NCI-H524 (cell line): ENCODE results near the gene SH3PXD2B.

ENCODE experiments used
- DNase-seq, 2 experiments: peaks; one replicate each; lab custom pipeline; 2025; lab: John Stamatoyannopoulos, UW

Gene SH3PXD2B

GRCh38 chr5:172436879-172437369 is 17.4 kb downstream of the SH3PXD2B start:
- DNase-seq, result peak in 1 of 2 experiments; percentile 46

GRCh38 chr5:172436078-172436878 is 18.0 kb downstream of the SH3PXD2B start:
- no peak for DNase-seq

DNA sequence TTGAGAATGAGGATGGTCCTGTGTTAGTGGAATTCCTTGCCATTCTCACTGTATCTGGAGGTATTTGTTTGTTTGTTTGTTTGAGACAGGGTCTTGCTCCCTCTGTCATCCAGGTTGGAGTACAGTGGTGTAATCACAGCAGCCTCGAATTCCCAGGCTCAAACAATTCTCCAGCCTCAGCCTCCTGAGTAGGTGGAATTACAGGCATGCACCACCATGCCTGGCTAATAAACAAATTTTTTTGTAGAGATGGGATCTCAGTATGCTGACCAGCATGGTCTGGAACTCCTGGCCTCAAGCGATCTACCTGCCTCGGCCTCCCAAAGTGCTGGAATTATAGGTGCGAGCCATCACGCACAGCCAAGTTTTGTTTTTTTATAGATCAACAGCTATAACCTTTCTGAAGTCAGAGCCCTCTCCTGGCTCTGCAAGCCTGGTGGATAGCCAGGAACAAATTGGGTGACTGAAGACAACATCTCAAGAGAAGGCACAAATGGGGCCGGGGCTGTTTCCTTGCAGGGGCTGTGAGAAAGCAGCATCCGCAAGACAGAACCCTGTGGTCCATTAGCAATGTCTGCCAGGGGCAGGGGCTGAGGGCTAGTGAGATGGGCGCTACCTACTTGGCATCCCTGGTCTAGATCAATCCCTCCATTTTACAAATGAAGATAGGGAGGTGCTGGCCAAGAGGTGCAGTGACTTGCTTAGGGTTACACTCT is 18.8 kb downstream of the SH3PXD2B start:
- no peak for DNase-seq

GRCh38 chr5:172434251-172434650 is 20.1 kb downstream of the SH3PXD2B start:
- no peak for DNase-seq

- DNase-seq, result no peak
Observed at GRCh38 chr5:172433513-172433912, 20.8 kb downstream of the SH3PXD2B start.

DNA sequence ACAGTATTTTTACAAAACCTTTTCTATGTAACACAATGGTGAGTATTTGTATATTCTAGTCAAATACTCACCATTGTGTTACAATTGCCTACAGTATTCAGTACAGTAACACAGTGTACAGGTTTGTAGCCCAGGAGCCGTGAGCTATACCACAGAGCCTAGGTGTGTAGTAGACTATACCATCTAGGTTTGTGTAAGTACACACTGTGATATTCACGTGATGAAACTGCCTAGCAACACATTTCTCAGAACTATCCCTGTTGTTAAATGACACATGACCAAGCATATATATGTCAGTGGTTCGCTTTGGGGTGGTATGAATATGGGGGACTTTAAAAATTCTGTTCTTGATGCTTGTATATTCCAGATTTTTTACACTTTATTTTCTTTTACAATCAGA is 21.3 kb downstream of the SH3PXD2B start:
- no peak for DNase-seq

DNA sequence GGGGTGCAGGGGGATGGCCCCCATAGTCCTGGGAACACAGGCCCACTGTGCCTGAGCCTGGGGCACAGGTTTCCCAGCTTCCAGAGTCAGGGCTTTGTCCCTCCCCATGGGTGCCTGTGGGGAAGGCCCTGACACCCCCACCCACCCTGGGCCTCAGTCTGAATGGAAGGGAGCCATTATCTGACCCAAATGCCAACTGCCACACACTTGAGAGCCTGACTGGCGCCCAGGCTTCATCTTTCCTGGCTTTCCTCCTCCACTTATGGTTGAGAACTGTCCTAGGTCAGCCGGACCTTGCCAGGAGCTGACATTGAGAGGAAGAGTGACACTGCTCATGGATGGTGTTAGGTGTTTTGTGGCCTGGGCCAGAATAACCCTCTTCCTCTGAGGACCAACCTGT is 24.0 kb downstream of the SH3PXD2B start:
- DNase-seq, result no peak

DNA sequence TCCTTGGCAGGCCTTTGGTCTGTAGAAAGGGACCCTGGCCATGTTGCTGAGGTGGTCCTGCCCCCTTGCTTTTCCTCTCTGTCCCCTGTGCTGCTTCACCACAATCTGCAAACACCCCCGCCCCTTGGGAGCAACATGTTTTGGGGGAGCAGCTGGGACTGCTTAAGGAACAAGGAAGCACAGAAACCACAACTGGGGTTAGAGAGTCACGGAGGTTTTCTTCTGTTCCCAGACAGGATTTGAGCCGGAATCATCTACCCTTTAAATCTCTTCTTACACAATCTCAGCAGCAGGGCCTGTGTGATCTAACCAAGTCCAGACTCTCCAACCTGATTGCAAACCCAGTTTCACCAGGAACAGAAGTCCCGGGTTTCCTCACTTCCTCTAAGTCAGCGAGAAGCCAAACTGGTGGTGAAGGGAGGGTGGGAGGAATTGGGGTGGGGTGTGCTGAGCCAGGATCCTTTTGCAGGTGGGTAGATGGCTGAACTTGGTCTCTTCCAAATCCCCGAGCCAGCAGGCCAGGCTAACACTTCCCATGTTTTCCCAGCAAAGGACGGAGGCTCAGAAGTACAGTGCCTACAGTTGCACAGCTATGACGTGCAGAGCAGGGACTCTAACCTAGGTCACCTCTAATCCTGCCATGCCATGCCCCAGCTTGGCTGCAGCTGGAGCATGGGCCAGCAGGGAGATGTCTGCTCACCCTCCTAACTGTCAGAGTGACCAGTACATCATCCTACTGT is 25.0 kb downstream of the SH3PXD2B start:
- DNase-seq, result no peak

DNA sequence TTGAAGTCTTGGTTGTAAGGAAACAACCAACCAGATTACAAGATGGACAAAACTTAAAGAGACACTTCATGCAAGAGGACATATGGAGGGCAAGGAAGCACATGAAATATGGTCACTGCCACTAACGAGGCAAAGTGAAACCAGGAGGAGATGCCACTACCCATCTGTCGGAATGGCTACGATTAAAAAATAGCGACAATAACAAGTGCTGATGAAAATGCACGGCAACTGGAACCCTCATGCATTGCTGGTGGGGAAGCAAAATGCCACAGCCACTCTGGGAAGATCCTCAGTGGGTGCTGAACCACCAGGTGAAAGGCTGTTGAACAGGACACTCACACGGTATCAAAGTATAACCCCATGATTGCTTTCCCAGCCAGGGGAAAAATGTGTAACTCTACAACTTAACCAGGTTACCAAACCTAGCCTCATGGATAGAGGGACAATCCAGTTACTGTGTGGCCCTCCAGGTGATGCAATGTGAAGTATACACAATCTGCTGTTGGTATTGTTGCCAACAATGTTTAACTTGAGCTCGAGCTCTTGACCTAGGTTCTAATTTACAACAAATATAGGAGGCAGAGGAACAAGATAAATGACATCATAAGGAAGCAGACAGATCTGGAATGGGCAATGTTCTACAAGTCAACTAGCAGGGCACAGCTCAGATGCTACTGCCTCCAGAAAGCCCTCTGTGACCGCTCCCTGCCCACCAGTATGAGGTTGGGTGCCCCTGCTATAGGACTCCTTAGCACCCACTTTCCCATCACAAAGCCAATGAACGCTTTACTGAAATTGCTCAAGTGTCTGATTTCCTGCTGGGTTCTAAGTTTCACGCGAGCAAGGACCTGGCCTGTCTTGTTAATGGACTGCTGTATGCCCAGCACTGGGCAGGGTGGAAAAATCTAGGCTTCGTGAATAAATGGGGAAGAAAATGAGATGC is 25.8 kb downstream of the SH3PXD2B start:
- no peak for DNase-seq

DNA sequence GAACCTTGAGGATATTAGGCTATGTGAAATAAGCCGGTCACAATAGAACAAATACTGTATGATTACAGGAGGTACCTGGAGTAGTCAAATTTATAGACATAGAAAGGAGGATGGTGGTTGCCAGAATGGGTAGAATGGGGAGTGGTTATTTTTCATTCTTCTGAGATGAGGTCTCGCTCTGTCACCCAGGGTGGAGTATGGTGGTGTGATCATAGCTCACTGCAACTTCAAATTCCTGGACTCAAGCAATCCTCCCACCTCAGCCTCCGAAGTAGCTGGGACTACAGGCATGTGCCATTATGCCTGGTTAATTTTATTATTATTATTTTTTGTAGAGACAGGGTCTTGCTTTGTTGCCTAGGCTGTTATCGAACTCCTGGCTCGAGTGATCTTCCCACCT is 27.1 kb downstream of the SH3PXD2B start:
- DNase-seq, result no peak

DNA sequence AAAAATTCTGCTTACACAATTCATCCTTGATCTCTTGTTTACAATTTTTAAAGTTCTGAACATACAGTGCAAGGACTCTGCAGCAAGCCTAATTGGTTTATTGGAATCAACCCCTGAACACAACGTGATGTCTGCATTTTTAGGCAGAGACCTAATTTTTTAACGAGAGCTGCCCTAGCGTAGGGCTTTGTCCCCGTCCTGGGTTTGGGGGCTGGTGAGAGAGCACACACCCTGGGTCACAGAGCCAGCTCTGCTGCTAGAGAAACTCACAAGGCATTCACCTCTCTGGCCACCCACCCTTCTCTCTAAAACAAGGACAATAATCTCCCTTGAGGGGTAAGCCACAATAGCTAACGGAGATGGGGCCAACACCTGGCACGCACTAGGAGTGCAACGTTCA is 28.2 kb downstream of the SH3PXD2B start:
- no peak for DNase-seq

- DNase-seq, result no peak
Observed at GRCh38 chr5:172425402-172425801, 28.9 kb downstream of the SH3PXD2B start.

DNA sequence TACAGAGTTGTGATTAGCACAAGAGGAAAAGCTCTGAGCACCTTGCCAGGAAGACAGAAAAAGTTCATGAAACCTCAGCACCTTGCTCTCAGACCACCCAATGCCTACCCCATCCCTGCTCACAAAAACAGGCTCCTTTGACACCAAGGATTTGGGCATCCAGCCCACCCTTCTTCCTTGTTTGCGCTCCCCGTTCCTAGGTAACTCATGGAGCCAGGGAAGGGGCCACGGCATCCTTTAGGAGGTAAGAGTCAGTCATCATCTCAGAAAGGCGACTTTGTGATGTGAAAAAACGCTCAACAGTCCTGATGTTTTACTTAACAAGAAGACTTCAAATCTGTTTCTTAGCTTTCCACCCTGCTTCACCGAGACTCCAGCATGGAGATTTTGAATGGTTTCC is 29.5 kb downstream of the SH3PXD2B start:
- no peak for DNase-seq

- DNase-seq, result no peak
Observed at GRCh38 chr5:172424111-172424490, 30.2 kb downstream of the SH3PXD2B start.

- DNase-seq, result no peak
Observed at GRCh38 chr5:172423379-172424110, 30.8 kb downstream of the SH3PXD2B start.

GRCh38 chr5:172422255-172422654 is 32.1 kb downstream of the SH3PXD2B start:
- DNase-seq, result no peak

DNA sequence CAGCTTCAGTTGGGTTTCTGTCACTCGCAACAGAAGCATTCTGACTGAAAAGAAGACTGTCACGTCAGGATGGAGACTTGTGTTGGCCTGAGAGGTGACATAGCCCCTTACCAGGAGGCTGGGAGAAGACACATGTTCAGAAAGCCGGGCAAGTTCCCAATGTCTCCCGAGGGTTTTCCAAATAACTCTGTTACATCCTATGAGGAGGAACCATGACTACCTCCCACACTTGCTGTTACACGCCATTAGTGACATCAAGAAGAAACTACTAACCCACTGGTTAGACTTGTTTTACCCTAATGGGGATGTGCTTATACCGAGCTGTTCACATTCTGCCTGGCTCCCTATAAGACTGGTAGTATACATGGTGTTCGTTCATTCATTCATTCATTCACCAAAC is 33.3 kb downstream of the SH3PXD2B start:
- DNase-seq, result no peak

DNA sequence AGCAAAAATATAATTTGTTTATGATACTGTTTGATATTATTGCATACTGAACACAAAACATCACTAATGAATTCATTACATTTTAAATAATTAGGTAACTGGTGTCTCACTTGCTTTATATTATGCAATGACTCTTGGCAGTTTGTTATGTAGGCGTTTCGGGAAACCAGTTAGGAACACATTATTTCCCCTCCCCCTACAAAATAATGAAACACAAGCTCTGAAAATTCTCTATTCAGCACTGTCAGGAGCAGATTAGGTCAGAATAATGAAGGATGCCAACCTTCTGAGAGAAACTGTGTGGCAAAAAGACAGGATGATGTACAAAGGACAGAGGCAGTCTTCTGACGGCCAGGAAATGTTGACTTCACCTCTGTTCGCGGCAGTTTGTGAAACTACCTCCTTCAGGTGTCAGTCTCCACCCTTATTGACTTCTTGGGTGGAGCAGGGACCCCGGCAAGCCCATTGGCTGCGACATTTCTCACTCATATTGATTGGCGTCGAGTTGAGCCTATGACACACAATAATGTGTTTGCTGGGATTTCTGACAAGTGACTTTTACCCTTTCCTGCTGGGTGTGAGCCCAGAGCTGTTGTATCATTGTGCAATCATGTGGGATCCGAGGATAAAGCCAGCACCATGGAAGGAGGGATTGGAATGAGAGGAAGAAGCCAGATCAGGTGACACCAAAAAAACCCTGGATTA is 33.9 kb downstream of the SH3PXD2B start:
- DNase-seq, result peak in 1 of 2 experiments; percentile 25

DNA sequence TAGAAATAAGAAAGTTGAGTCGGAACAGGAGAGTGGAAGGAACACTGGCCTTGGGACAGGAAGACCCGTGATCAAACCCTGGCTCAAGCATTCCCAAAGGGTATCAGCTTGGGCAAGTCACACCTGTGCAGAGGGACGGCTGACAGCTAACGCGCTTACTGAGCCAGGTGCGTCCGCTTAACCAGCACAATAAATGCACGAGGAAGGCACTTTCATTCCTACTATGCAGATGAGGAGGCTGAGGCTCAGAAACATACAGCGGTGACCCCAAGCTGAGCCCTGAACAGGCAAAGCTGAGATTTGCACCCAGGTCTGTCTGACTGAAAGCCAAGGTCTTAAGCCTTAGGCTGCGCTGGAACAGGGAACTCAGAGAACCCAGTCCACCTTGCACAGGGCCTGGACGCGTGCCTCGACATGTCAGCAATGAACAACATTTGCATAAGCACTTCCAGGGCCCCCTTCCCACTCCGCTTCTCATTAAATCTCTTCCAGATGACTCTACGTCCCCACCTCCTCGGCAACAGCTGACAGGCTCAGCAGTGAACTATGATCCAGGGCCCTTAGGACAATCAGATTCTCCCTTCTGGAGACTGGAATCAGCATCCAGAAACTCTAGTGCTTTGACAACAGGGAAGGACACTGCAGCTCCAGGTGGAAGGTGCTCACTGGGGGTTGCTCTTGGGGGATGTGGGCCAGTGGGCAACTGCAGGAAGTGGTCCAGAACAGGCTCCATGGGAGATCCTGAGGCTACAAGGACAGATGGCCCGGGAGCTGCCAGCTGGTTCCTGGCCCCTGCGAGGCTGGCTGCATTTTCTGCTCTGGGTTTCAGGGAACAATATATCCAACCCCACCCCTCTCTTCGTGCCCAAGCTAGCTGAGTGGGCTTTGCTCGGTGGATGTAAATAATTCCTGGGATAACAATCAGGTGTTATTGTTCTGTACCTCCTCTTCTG is 35.2 kb downstream of the SH3PXD2B start:
- DNase-seq, result peak; percentile 80 to 93
